Measurements from ENCODE around the gene LMO2. TPM values are rescaled to one million over a fixed set of nuclear protein-coding genes. Genes with fewer than 3 reads are reported as not detected.

LMO2 gene
- total and polyA plus RNA-seq, 4 experiments from 2014 or later = 0.16 to 0.58 (median 0.47) TPM; not detected in 1

DNA sequence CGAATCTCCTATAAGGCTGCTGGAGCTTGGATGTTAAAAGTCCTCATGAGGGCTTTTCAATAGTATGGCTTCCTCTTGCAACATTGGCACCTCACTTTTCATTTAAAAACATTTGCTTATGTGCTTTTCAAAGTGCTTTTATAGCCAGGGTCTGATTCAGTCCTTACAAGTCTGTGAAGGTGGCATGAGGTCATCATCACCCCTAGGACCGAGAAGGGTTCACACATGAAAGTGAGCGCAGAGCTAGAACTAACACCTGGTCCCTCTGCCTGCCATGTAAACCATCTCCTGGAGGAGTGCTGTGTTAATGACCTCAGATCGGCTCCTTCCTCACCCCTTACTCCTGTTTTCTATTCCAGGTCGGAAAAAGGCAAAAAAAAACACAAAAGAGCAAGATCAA lies 12.2 kb upstream of the LMO2 start:
- POLR2A ChIA-PET (ENCODE audit: partially characterized antibody) = no interaction called here
- Histone ChIP-seq H3K27ac (ENCODE audit: low read depth, low read length) (no peak overlapping the region), H3K36me3 (ENCODE audit: insufficient read depth, low read length) (no peaks in the 10 kb centered on the region), H3K9me3 (ENCODE audit: control insufficient read depth in 1 of 2, low read length in 2 of 2) (no peaks in the 10 kb centered on the region), H3K27me3 (ENCODE audit: insufficient read depth, low read length) (no peaks in the 10 kb centered on the region), H3K4me3 (ENCODE audit: low read length in 2 of 2) (no peak overlapping the region), H3K4me1 (ENCODE audit: insufficient read depth, low read length) (no peaks in the 10 kb centered on the region)
- peaks cover 0 to 2% (median 0%) of the 10 kb centered on the region in 8 donors for H3K9me3 Mint-ChIP-seq
- H3K27ac Mint-ChIP-seq = no peak overlapping the region
- no peaks in the 10 kb centered on the region for H3K4me1 Mint-ChIP-seq
- CTCF ChIA-PET (ENCODE audit: partially characterized antibody) = no interaction called here
- no peaks in the 10 kb centered on the region for H3K36me3 Mint-ChIP-seq
- H3K27me3 Mint-ChIP-seq = peaks cover 21 to 44% of the 10 kb centered on the region in 2 donors
- intact Hi-C loops (cut with micrococcal nuclease) = no loop called here
- no peak for DNase-seq
- H3K4me3 Mint-ChIP-seq = no peak overlapping the region

DNA sequence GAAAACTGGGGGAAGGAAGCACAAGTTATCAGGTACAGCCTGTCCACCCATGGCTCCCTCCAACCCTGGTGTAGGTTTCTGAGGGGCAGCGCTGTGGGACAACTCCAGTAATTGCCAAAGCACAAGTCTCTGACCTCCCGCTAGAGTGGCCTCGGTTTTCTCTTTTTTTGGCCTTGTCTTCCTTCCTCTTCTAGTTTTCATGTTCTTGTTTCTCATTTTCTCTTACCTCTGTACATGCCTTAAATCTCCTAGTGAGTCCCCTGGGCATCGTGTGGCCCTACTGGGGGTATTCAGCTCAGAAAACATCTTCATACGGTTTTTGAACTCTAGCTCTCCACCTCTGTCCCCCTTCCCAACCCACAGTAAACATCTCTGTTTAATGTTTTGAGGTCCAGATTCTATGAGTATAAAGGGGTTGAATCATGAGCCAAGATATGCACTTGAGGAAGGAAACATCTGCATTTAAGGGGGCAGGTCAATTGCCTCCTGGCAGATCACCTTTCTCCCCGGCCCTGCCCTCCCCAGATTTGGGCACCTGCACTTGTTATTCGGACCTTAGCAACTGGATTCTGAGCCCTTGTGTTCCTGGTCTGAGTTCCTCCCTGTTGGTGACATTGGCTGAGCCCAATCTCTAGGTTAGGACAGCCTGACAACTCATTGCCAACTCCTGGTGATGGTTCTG lies 8.4 kb upstream of the LMO2 start:
- intact Hi-C loops (cut with micrococcal nuclease) = no loop called here
- Histone ChIP-seq H3K4me3 (ENCODE audit: low read length in 2 of 2) (no peak overlapping the region), H3K4me1 (ENCODE audit: insufficient read depth, low read length) (no peaks in the 10 kb centered on the region), H3K27me3 (ENCODE audit: insufficient read depth, low read length) (no peaks in the 10 kb centered on the region), H3K36me3 (ENCODE audit: insufficient read depth, low read length) (no peaks in the 10 kb centered on the region), H3K9me3 (ENCODE audit: control insufficient read depth in 1 of 2, low read length in 2 of 2) (no peaks in the 10 kb centered on the region), H3K27ac (ENCODE audit: low read depth, low read length) (no peak overlapping the region)
- no peaks in the 10 kb centered on the region for H3K9me3 Mint-ChIP-seq
- ChIA-PET CTCF (ENCODE audit: partially characterized antibody) (no interaction called here), POLR2A (ENCODE audit: partially characterized antibody) (no interaction called here)
- peak overlapping the region in 1 of 7 donors; percentile 59 for H3K27ac Mint-ChIP-seq
- H3K4me3 Mint-ChIP-seq = no peak overlapping the region
- no peaks in the 10 kb centered on the region for H3K36me3 Mint-ChIP-seq
- no peak for DNase-seq
- peaks cover 16 to 54% of the 10 kb centered on the region in 2 donors for H3K27me3 Mint-ChIP-seq
- peaks cover 0 to 5% (median 0%) of the 10 kb centered on the region in 4 donors for H3K4me1 Mint-ChIP-seq

DNA sequence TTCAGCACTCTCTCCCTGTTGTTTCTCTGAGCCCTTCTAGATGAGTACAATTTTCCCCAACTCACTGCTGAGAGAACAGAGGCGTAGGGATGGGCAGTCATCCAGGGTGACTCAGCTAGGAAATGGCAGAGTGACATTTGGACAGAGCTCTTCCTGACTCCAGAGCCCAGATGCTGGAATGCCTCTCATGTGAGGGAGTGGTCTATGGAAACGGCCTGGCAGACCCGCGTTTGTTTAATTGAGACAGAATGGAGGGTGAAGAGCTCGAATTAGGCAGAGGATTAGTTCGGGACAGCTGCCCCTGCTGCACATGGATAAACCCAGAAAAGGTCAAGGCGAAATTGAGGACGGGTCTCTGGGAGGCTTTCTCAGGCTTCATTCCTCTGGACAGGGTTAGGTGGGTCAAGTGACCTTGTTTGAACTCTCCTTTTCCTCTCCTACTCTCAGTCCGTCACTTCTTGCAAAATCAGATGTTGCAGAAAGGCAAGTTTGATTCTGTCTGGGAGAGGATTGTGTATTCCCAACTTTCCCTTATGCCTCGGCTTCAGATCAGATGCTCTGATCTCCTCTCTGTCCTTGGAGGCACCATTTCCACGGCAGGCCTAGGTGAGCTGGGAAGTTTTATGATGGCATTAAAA lies 7.6 kb upstream of the LMO2 start:
- intact Hi-C loops (cut with micrococcal nuclease) = no loop called here
- H3K27ac Mint-ChIP-seq = no peak overlapping the region
- H3K27ac ChIP-seq (ENCODE audit: low read depth, low read length) = no peak overlapping the region

DNA sequence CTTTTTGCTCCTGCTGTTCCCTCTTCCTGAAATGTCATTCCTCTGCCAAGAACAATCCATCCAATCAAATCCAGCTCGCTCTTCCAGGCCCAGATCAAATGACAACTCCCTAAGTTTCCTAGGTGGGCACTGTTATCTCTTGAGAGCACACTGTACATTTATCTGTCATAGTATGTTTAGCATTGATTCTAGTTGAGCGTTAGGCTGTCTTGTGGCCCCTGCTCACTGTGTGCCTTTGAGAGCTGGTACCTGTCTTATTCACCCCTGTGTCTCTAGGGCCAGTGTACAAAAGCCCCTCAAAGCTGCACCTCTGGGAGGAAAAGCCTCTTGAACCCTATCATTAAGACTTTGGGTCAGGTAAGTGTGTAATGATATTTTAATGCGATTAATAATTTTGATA lies 7.1 kb upstream of the LMO2 start:
- peaks cover 9 to 16% (median 10%) of the 10 kb centered on the region in 4 donors for H3K4me1 Mint-ChIP-seq
- H3K27ac Mint-ChIP-seq = no peak overlapping the region
- intact Hi-C loops (cut with micrococcal nuclease) = no loop called here
- CTCF ChIA-PET (ENCODE audit: partially characterized antibody) = interaction anchor here (1.1 kb wide), 1 partner anchor 17 kb away, joined by 3 read pairs; no protein-coding TSS in a partner anchor
- POLR2A ChIA-PET (ENCODE audit: partially characterized antibody) = no interaction called here
- Histone ChIP-seq H3K4me3 (ENCODE audit: low read length in 2 of 2) (no peak overlapping the region), H3K27me3 (ENCODE audit: insufficient read depth, low read length) (no peaks in the 10 kb centered on the region), H3K4me1 (ENCODE audit: insufficient read depth, low read length) (peaks cover 13% of the 10 kb centered on the region), H3K36me3 (ENCODE audit: insufficient read depth, low read length) (no peaks in the 10 kb centered on the region), H3K9me3 (ENCODE audit: control insufficient read depth in 1 of 2, low read length in 2 of 2) (no peaks in the 10 kb centered on the region), H3K27ac (ENCODE audit: low read depth, low read length) (no peak overlapping the region)
- H3K27me3 Mint-ChIP-seq = peaks cover 20 to 54% of the 10 kb centered on the region in 2 donors
- H3K4me3 Mint-ChIP-seq = no peak overlapping the region
- no peaks in the 10 kb centered on the region for H3K36me3 Mint-ChIP-seq
- no peaks in the 10 kb centered on the region for H3K9me3 Mint-ChIP-seq
- no peak for DNase-seq

More for the DNA sequence above, 7.6 kb upstream of the LMO2 start:
- H3K27me3 ChIP-seq (ENCODE audit: insufficient read depth, low read length) = no peaks in the 10 kb centered on the region
- DNase-seq = no peak
- no peaks in the 10 kb centered on the region for H3K36me3 ChIP-seq (ENCODE audit: insufficient read depth, low read length)
- Mint-ChIP-seq H3K4me3 (no peak overlapping the region), H3K27me3 (peaks cover 20 to 52% of the 10 kb centered on the region in 2 donors), H3K9me3 (no peaks in the 10 kb centered on the region), H3K36me3 (no peaks in the 10 kb centered on the region), H3K4me1 (peaks cover 3 to 11% (median 4%) of the 10 kb centered on the region in 4 donors)
- ChIA-PET POLR2A (ENCODE audit: partially characterized antibody) (no interaction called here), CTCF (ENCODE audit: partially characterized antibody) (no interaction called here)
- no peak overlapping the region for H3K4me3 ChIP-seq (ENCODE audit: low read length in 2 of 2)
- no peaks in the 10 kb centered on the region for H3K9me3 ChIP-seq (ENCODE audit: control insufficient read depth in 1 of 2, low read length in 2 of 2)
- peaks cover 8% of the 10 kb centered on the region for H3K4me1 ChIP-seq (ENCODE audit: insufficient read depth, low read length)

DNA sequence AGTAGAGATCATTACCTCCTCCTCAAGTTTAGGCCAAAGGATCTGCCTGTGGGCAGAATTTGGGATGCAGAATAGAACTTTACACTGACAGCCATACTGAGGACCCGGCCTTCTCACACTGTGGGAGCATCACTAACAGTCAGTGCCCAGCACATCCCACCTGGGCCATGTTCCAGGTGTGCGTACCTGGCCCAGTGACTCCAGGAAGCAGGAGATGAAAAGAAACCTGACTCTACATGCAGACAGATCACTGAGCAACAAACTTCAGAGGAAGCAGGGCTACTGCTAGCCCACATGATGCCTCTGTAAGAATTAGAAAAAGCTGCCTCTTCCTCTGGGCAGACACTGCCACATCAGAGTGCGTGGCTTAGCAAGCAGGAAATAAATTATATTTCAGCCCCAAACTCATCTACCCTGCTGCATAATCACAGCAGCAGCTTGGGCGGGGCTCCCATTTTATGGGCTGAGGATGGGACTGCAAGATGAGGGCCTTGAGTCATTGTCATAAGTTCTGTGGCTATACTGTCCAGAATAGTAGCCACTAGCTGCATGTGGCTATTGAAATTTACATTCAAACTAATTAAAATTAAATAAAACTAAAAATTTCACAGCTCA lies 6.0 kb upstream of the LMO2 start:
- no peak overlapping the region for H3K27ac ChIP-seq (ENCODE audit: low read depth, low read length)
- H3K9me3 Mint-ChIP-seq = no peaks in the 10 kb centered on the region
- H3K4me3 Mint-ChIP-seq = no peak overlapping the region
- no peaks in the 10 kb centered on the region for H3K27me3 ChIP-seq (ENCODE audit: insufficient read depth, low read length)
- H3K9me3 ChIP-seq (ENCODE audit: control insufficient read depth in 1 of 2, low read length in 2 of 2) = no peaks in the 10 kb centered on the region
- peaks cover 24% of the 10 kb centered on the region for H3K4me1 ChIP-seq (ENCODE audit: insufficient read depth, low read length)
- no peak overlapping the region for H3K27ac Mint-ChIP-seq
- peaks cover 21 to 60% of the 10 kb centered on the region in 2 donors for H3K27me3 Mint-ChIP-seq
- ChIA-PET POLR2A (ENCODE audit: partially characterized antibody) (no interaction called here), CTCF (ENCODE audit: partially characterized antibody) (interaction anchor here (1.1 kb wide), 1 partner anchor 18 kb away, joined by 3 read pairs; no protein-coding TSS in a partner anchor)
- no peaks in the 10 kb centered on the region for H3K36me3 Mint-ChIP-seq
- H3K36me3 ChIP-seq (ENCODE audit: insufficient read depth, low read length) = no peaks in the 10 kb centered on the region
- no peak for DNase-seq
- H3K4me3 ChIP-seq (ENCODE audit: low read length in 2 of 2) = no peak overlapping the region
- intact Hi-C loops (cut with micrococcal nuclease) = no loop called here
- peaks cover 16 to 27% (median 20%) of the 10 kb centered on the region in 4 donors for H3K4me1 Mint-ChIP-seq

DNA sequence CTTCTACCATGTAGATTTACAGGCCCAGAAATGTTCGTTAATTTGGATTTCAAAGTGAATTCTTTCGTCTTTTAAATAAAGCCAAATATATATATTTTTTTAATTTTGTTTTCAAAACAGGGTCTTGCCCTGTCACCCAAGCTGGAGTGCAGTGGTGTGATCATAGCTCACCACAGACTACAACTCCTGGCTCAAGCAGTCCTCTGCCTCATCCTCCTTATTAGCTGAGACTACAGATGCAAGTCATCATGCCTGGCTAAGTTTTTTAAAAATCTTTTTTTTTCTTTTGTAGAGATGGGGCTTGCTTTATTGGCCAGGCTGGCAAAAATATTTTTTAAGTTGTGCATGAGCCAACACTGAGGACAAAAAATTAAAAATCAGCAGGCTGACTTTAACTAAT lies 5.0 kb upstream of the LMO2 start:
- Histone ChIP-seq H3K27me3 (ENCODE audit: insufficient read depth, low read length) (no peaks in the 10 kb centered on the region), H3K4me1 (ENCODE audit: insufficient read depth, low read length) (peaks cover 25% of the 10 kb centered on the region), H3K27ac (ENCODE audit: low read depth, low read length) (no peak overlapping the region), H3K36me3 (ENCODE audit: insufficient read depth, low read length) (no peaks in the 10 kb centered on the region), H3K4me3 (ENCODE audit: low read length in 2 of 2) (no peak overlapping the region), H3K9me3 (ENCODE audit: control insufficient read depth in 1 of 2, low read length in 2 of 2) (no peaks in the 10 kb centered on the region)
- ChIA-PET POLR2A (ENCODE audit: partially characterized antibody) (no interaction called here), CTCF (ENCODE audit: partially characterized antibody) (no interaction called here)
- Mint-ChIP-seq H3K4me3 (no peak overlapping the region), H3K27ac (no peak overlapping the region), H3K36me3 (no peaks in the 10 kb centered on the region), H3K9me3 (no peaks in the 10 kb centered on the region), H3K4me1 (peaks cover 18 to 29% (median 23%) of the 10 kb centered on the region in 4 donors), H3K27me3 (peaks cover 21 to 63% of the 10 kb centered on the region in 2 donors)
- DNase-seq = no peak
- intact Hi-C loops (cut with micrococcal nuclease) = no loop called here

DNA sequence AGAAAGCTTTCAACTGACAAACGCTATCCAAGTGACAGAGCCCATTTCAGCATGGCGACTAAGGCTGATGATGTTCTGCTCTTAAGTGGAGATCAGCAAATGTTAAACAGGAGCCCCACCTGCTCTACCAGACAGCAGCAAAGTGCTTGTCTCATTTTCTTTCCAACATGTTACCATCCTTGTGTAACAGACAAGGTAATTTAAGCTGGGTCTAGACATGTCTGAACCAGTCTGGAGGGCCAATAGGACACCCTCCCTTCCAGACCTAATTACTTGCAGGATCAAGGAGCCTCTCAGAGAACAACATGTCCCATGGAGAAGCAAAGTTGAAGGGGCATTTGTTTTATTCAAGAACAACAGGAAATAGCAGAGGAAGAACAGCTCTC lies 3.9 kb upstream of the LMO2 start:
- H3K27ac Mint-ChIP-seq = peak overlapping the region in 1 of 7 donors; percentile 5
- intact Hi-C loops (cut with micrococcal nuclease) = no loop called here
- peaks cover 15 to 64% of the 10 kb centered on the region in 2 donors for H3K27me3 Mint-ChIP-seq
- H3K4me3 Mint-ChIP-seq = no peak overlapping the region
- H3K9me3 ChIP-seq (ENCODE audit: control insufficient read depth in 1 of 2, low read length in 2 of 2) = no peaks in the 10 kb centered on the region
- peaks cover 25% of the 10 kb centered on the region for H3K4me1 ChIP-seq (ENCODE audit: insufficient read depth, low read length)
- H3K27ac ChIP-seq (ENCODE audit: low read depth, low read length) = no peak overlapping the region
- H3K9me3 Mint-ChIP-seq = no peaks in the 10 kb centered on the region
- no peak for DNase-seq
- no peaks in the 10 kb centered on the region for H3K36me3 Mint-ChIP-seq
- H3K36me3 ChIP-seq (ENCODE audit: insufficient read depth, low read length) = no peaks in the 10 kb centered on the region
- peaks cover 18 to 32% (median 25%) of the 10 kb centered on the region in 4 donors for H3K4me1 Mint-ChIP-seq
- no peaks in the 10 kb centered on the region for H3K27me3 ChIP-seq (ENCODE audit: insufficient read depth, low read length)
- CTCF ChIA-PET (ENCODE audit: partially characterized antibody) = no interaction called here
- no peak overlapping the region for H3K4me3 ChIP-seq (ENCODE audit: low read length in 2 of 2)
- POLR2A ChIA-PET (ENCODE audit: partially characterized antibody) = no interaction called here
